C4-2B (cell line): Measurements from ENCODE around the gene SPOCK3.

ENCODE experiments used
- H3K27ac ChIP-seq: fragments of 450-650 bp; 2 replicates; pipeline ENCODE4 v1.5.1; 2017
- ZFX ChIP-seq: fragments of 450-650 bp; IDR thresholded peaks from 2 replicates; pipeline ENCODE4 v1.6.1; 2017
- TF ChIP-seq, protein P1 (sequence below): fragments of 450-650 bp; conservative IDR thresholded peaks from 2 replicates; pipeline ENCODE4 v1.5.1; 2017; ENCODE audit warnings: mild to moderate bottlenecking

Gene SPOCK3

DNA sequence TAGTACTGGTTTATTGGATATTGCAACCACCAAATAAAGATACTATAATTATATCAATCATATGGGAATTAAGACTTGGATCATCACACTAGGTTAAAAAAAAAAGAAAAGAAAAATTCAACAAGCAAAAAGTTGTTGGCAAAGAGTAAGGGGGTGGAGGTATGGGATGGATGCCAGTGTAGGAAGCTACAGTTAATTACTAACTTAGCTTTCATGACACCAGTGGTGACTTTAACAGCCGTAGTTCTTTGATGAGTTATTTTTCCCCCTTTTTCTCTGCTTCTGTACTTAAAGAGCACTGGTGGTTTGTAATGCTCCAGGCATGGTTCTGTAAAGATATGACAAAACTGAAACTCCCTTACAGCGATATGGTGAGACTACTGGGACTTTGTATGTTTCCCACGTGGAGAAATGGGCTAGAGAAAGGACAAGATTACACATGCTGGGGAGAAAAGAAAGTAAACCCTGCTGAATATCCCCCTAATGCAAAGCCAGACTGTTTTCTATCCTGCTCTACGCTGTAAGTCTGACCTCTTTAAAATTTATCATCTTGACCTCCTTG is 210.8 kb downstream of the SPOCK3 start:
- H3K27ac ChIP-seq = no peak overlapping the region
- TF ChIP-seq, protein P1, sequence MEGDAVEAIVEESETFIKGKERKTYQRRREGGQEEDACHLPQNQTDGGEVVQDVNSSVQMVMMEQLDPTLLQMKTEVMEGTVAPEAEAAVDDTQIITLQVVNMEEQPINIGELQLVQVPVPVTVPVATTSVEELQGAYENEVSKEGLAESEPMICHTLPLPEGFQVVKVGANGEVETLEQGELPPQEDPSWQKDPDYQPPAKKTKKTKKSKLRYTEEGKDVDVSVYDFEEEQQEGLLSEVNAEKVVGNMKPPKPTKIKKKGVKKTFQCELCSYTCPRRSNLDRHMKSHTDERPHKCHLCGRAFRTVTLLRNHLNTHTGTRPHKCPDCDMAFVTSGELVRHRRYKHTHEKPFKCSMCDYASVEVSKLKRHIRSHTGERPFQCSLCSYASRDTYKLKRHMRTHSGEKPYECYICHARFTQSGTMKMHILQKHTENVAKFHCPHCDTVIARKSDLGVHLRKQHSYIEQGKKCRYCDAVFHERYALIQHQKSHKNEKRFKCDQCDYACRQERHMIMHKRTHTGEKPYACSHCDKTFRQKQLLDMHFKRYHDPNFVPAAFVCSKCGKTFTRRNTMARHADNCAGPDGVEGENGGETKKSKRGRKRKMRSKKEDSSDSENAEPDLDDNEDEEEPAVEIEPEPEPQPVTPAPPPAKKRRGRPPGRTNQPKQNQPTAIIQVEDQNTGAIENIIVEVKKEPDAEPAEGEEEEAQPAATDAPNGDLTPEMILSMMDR = no peak
- no peak for TF ChIP-seq ZFX

DNA sequence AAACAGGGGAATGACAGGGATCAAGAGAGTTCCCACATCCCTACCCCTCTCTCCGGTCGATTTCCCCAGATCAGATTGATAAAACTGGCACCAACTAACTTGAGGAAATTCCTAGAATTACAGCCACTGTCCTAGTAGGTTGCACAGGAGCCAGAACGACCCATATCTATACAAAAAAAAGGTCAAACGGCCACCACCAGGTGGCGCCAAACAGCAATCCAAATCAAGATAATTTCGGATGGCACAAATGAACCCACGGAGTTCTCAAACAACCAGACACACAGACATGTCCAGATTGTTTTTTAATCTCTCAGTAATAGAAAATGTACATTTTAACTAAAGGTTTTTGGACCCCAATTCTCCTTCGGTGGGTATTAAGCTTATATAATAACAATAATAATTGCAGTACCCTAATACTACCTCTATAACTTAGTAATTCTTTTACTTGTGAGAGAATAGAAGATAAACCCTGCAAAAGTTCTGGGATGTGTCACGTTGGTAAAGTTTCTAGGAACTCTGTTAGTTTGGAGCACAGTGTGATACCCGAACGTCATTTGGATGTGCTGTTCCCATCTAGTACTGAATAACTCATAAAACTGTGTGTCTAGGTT is 212.6 kb downstream of the SPOCK3 start:
- TF ChIP-seq ZFX = no peak
- TF ChIP-seq, protein P1 = peak; percentile 76
- H3K27ac ChIP-seq = no peak overlapping the region

DNA sequence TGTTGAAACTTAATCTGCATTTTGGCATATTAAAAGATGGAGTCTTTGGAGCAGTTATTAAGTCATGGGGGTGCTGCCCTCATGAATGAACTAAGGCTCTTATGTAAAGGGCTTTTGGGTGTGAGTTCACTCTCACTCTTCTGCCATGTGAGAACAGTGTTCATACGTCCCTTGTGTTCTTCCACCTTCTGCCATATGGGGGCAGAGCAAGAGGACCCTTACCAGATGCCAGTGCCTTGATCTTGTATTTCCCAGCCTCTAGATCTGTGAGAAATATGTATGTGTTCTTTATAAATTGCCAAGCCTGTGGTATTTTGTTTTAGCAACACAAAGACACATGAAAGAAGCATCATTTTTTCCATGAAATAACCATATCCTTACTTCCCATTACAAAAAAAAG is 213.9 kb downstream of the SPOCK3 start:
- TF ChIP-seq, protein P1 = no peak; the same call in 1 of the 2 replicates
- TF ChIP-seq ZFX = no peak
- no peak overlapping the region for H3K27ac ChIP-seq

DNA sequence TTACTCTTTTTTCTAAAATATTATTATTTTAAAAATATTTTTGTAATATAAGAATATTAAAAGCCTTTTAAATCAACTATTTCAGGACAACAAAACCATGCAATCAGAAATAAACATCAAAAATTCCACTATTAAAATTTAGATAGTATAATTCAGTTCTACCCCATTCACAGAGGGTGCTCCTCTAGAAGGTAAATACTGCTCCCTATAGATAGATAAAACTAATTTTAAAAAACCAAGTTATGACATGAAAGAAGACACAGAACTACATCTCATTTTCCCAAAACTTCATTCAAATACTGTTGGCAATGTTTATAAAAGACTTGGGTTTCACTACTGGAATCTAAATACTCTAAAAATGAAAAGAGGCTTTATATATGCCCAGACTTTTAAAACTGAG is 219.3 kb downstream of the SPOCK3 start:
- no peak overlapping the region for H3K27ac ChIP-seq
- TF ChIP-seq, protein P1 = no peak
- no peak for TF ChIP-seq ZFX

DNA sequence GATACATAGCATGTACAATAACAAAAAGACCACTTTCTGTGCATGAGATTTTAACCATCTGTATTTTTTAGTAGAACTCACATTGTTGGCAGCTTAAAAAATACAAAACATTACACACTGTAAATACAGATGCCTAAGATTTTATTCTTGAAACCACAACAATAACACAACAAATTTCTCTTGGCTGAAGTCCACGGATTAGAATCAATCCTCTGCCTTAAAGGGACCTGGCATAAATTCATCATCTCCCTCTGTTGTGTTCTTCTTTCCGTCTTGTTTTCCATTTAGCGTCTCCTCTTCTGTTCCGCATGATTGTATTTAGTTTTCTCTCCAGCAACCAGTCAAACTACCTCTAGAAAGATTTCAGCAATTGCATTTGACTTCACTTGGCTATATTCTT is 231.0 kb downstream of the SPOCK3 start:
- H3K27ac ChIP-seq = no peak overlapping the region
- no peak for TF ChIP-seq ZFX
- TF ChIP-seq, protein P1 = no peak

DNA sequence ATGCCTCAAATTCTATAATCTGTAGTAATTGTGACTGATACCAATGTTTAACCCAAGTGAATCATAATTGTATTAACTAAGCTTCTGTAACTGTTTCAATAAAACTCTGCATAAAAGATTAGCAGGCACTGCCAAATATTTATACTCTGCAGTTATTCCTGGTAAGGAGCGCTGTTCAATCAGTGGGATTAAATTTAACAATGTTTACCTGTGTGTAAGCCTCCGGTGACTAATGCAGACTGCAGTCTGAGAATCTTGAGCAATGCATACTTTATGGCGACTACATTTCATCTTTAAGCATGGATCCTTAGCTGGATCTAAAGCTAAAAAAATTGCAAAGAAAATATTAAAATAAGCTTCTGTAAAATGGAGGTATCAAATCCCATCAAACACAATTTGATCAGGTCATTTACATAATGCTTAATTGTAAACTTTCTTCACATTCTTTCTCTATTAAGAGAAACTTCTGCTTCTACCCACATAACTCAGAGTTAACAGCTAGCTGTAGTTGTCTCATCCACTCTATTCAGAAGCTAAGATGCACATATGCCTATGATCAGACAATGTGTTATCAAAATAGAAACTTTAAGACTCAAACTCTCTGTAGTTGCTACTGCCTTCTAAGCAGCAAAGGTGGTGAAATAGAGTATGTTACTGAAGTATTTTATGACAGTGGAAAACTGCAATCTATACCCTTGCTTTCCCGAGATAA is 234.0 kb downstream of the SPOCK3 start:
- TF ChIP-seq ZFX = no peak
- TF ChIP-seq, protein P1 = no peak
- no peak overlapping the region for H3K27ac ChIP-seq

DNA sequence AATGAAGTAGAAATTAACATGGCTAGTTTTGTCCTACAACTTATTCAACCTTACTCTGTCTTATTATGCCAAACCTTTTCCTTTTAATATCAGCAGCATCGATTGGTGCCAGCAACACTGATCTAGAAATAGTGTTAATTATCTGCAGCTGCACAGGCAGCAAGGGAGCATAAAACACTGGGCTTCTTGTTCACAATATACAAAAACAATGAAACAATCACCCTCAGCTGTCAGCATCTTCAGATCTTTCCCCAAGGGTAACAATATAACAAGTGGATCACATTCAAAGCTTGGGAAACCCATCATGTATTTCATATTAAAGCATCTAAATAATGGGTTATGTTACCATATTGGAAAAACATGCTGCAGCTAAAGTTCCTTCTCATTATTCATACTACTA is 238.1 kb downstream of the SPOCK3 start:
- no peak for TF ChIP-seq ZFX
- TF ChIP-seq, protein P1 = no peak
- H3K27ac ChIP-seq = no peak overlapping the region
